NCI-H2227 (cell line): ENCODE data around the gene CYP11A1.
"Not testable (repeated sequence)": the region's sequence is repeated elsewhere in the genome, so short reads cannot be mapped to it uniquely, and the experiment has no call there.

ENCODE experiments used
- DNase-seq: peaks from one replicate; lab custom pipeline; 2025; ENCODE audit not compliant: unreplicated experiment; lab: John Stamatoyannopoulos, UW

Gene CYP11A1

GRCh38 chr15:74400915-74401757 lies 33.7 kb upstream of the CYP11A1 start:
- DNase-seq, result no peak

GRCh38 chr15:74400313-74400860 lies 32.9 kb upstream of the CYP11A1 start:
- DNase-seq, result no peak

- DNase-seq, result no peak
These were observed 32.3 kb upstream of the CYP11A1 start for GRCh38 chr15:74399511-74400312.

- no peak for DNase-seq
These were observed 31.7 kb upstream of the CYP11A1 start for GRCh38 chr15:74399100-74399499.

- DNase-seq, result no peak
These were observed 30.7 kb upstream of the CYP11A1 start for GRCh38 chr15:74398183-74398582.

DNA sequence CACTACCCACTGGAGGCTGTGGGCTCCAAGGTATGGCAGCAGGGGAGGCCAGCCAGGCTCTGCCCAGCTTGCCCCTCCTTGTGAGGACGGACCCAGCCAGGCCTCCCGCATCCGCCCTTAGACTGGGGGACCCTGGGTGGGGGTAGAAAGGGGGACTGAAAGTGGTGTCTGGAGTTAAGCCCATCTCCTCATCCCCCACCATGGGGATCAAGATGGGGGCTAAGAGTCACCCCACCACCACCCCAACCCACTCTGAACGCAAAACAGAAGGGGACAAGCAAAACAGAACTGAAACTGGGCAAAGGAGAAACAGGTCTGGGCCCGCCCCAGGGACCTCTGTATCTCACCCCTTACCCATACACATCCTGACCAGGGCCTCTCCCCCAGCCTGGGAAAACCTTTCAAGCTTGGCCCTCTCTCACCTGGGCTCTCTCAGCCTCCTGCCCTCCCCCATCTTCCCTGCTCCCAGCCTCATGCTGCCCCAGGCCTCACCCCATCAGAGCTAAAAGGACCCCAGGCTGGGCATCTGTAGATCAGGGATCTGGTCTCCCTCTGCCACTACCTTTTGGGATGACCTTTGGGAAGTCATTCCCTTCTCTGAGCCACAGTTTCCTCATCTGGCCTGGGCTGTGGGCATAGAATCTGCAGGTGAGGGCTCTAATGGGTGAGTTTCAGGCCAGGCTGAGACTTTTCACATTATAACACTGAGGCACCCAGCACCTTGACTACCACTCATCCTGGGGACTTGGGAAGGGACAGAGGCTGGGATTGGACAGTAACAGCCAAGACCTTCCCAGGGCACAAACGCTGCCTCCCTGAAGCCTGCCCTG lies 30.0 kb upstream of the CYP11A1 start:
- DNase-seq, result no peak

DNA sequence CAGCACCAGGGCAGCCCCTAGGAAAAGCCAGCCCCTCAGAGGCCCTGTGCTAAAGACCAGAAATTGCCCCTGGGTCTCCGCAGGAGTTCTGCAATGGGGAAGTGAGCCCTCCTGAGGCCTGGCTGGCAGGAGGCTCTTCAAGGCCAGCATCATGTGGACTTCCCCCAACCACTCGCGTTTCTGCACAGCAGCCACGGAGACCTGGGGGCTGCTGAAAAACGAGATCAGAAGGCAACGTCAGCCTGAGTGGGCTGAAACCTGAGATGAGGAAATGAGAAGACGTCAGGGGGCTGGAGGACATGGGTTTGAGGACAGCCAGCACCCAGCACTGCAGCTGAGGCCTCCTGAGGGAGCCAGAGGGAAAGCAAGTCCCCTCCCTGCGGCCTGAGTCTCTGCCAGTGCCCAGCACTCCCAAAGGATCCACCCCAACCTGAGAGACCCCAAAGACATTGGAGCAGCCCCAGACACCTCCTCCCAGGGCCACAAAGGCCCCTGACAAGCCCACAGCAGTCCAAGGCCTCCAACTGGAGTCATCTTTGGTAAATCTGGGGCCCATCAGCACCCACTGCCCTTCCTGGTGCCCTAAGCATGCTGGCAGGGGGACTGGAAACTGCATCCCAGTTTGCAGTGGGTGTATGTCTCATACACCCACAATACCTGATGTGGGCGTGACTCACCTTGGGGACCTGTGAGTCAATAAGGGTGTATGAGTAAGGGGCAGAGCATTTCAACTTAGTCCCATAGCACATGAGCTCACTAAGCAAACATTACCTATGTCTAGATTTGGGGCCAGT lies 29.2 kb upstream of the CYP11A1 start:
- no peak for DNase-seq

DNA sequence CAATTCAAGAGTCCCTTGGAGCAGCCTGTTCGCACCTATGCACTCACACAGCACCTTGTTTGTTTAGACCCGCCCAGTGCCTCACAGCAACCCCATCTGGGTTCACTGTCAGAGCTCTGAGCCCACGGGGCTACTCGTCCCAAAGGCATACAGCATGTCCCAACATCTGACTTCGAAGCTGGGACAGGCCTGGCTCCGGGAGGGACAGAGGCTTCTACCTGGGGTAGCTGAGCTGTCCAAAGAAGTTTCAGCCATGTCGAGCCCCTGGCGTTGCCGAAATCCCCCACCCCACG lies 28.6 kb upstream of the CYP11A1 start:
- no peak for DNase-seq

GRCh38 chr15:74395319-74396145 lies 28.1 kb upstream of the CYP11A1 start:
- no peak for DNase-seq

DNA sequence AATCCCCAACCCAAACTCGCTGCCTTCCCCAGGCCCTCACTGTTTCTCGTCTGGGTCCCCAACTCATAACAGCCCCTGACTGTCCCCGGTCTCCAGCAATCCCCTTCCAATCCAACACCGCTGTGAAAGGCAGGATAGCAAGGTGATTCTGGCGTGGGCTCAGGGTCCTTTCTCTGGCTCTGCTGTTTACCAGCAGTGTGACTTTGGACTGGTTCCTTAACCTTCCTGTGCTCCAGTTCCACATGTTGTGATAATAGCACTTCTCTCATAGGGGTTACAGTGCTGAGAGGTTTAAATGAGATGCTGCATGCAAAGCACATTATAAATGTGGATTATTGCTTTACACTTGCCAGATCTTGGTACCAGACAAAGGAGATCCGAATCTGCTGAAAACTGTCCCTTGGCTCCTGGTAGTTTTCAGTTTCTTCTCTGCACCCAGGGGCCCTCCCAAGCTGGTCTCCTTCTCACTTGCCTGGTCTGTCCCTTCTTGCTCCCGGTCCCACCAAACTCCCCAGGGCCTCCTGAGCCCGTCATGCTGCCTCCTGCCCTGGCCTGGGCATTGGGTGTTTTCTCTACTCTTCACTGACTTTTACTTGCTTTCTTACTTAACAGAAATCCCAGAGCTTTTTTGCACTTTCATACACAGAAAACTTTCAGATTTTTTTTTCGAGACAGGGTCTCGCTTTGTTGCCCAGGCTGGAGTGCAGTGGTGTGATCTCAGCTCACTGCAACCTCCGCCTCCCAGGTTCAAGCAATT lies 26.8 kb upstream of the CYP11A1 start:
- no peak for DNase-seq

DNA sequence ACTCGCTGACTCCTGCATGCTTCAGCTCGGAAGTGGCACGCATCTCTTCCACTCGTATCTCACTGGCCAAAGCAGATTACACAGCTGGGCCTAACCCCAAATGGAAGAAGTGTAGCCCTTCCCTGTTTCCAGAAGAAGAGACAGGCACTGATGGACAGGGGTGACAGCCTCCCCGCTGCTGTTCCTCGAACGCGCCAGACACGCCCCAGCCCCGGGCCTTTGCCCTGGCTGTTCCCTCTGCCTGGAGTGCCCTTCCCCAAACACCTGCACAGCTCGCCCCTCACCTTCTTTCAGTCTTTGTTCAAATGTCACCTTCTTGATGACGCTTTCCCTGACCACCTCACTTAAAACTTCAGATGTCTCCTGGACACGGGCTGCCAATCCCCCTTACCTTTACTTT lies 26.0 kb upstream of the CYP11A1 start:
- no peak for DNase-seq

- DNase-seq, result no peak
These were observed 25.5 kb upstream of the CYP11A1 start for GRCh38 chr15:74392902-74393301.

DNA sequence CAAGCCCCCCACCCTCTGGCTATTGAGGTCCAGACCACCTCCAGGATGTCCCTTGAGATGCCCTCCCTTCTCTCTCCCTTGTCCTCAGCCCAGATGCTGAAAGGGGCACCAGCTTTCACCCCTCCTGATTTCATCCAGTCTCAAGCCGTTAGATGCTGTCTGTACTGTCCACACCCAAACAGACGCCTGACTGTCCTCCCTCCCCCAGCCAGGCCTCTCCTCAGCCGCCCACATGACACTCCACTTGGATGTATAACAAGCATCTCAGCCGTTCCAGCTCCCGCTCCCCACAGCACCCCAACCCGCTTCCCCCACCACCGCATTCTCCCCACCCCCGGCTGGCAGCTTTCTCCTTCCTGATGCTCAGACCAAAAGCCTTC lies 25.0 kb upstream of the CYP11A1 start:
- DNase-seq, result no peak

DNA sequence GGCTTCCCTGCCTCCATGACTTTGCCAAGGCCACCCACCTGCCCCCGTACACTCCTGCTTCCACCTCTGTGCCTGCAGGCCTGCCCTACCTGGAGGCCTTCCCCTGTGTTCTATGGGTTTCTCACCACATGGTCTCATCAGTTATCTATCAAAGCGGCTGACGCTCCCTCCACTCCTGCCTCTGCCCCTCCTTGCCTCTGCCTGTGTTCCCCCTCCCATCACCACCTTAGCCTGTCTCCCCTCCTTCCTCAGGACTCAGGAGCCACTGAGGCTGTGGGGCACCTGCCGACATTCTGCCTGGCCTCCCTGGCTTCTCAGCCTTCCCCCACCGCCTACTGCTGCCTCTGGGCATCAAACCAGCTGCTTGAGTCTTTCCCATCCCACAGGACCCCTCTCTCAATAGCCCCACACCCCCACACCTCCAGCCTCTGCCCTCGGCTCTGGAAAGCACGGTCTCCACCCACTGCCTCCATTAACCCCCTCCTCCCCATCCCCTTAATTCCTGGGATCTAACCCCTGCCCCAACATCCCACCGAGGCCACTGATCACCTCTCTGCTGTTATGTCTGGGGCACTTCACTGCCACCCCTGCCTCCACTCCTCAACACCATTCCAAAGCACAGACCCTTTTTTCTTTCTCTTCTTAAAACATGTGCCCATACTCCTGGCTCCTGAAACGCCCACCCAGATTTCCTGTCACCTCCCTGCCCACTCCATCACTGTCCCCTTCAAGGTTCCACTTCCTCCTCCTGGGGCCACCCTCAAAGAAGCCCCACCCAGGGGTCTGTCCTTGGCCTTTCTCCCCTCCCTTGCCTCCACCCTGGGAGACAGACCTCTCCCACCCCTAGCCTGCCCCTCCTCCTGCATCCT lies 24.4 kb upstream of the CYP11A1 start:
- no peak for DNase-seq

- DNase-seq, result no peak
These were observed 23.3 kb upstream of the CYP11A1 start for GRCh38 chr15:74390647-74391288.

GRCh38 chr15:74390049-74390646 lies 22.7 kb upstream of the CYP11A1 start:
- DNase-seq, result not testable (repeated sequence)
